B cell (primary cell): ENCODE data around the gene PKNOX1.
"Not testable (repeated sequence)": the region's sequence is repeated elsewhere in the genome, so short reads cannot be mapped to it uniquely, and the experiment has no call there.

Experiments
- CTCF ChIP-seq: fragments of 200-600 bp; IDR thresholded peaks from one replicate; pipeline ENCODE4 v1.8.0; 2022; ENCODE audit warnings: antibody characterized with exemption, mild to moderate bottlenecking
- EZH2 ChIP-seq: IDR thresholded peaks from 2 replicates; pipeline ENCODE4 v1.6.1; 2012; ENCODE audit warnings: borderline replicate concordance, low read depth, mild to moderate bottlenecking, moderate library complexity, low read length; ENCODE audit not compliant: insufficient read depth, poor library complexity, severe bottlenecking

DNA sequence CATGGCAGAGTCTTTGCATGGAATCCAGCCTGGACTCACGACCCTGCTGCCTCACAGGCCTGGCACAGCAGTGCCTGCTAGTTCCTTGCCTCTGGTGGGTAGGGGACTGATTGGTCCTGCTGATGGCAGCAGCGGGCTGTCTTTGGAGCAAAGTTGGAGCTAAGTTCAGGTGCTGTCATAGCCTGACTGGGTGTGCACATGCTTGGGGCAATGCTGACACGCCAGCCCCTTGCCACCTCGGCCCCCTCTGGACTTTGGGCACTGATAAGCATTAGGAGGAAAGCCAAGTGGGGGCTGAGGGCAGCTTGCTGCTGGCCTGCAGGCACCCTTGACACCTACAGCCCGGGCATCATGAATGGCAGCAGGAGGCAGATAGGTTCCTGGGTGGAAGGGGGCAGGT lies 67.8 kb downstream of the PKNOX1 start:
- TF ChIP-seq CTCF, EZH2: not testable (repeated sequence)
